Stimulated activated naive CD8-positive, alpha-beta T cell treated with anti-CD3 and anti-CD28 coated beads, Interleukin-15, amount 100 ng/mL, for 72 hours (primary cell): ENCODE results near the gene DHRS7C.
A peak's percentile ranks its signal among the peaks of the same experiment; 100 is the strongest.
"Not testable (repeated sequence)": the region's sequence is repeated elsewhere in the genome, so short reads cannot be mapped to it uniquely, and the experiment has no call there.

Experiments
- ATAC-seq: fragments of 150-1000 bp; cut with Tn5 transposase; 2 replicates; pipeline ENCODE4 v1.10.0; 2021; ENCODE audit warnings: mild to moderate bottlenecking, moderate library complexity
- DNase-seq, 2 donors: peaks; one replicate each; pipeline ENCODE4 v3.0.0; 2021 to 2022
- H3K27ac Mint-ChIP-seq, 2 donors: one replicate each; pipeline ENCODE4 v1.8.0; 2022; ENCODE audit warnings: mild to moderate bottlenecking in 2 of 2, mixed read lengths in 2 of 2, moderate library complexity in 2 of 2
- H3K27me3 Mint-ChIP-seq: one replicate; pipeline ENCODE4 v1.8.0; 2022; ENCODE audit warnings: mixed read lengths
- H3K4me1 Mint-ChIP-seq: one replicate; pipeline ENCODE4 v1.8.0; 2022; ENCODE audit warnings: mild to moderate bottlenecking, mixed read lengths
- H3K4me3 Mint-ChIP-seq, 2 donors: one replicate each; pipeline ENCODE4 v1.8.0; 2022; ENCODE audit warnings: mild to moderate bottlenecking in 2 of 2, mixed read lengths in 2 of 2, moderate library complexity in 1 of 2
- H3K9me3 Mint-ChIP-seq, 2 donors: one replicate each; pipeline ENCODE4 v1.8.0; 2022; ENCODE audit warnings: mixed read lengths in 2 of 2

The DHRS7C gene

DNA sequence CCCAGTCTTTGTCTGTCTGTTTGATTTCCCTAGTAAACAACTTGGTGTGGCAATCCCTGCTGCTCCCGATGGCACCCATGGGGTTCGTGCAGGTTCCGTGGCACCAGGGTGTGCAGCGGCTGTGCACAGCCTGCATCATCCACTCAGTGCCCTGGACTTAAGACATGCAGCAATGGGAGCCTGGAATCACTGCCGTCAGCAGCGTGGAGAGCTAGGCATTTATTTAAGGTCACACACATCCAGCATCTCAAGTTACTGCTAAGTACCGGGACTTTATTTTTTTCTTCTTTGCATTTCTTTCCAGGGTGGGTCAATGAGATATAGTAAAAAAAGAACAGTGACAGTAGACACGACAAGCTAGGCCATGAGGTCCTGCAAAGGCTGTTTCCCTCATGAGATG is 2.8 kb downstream of the DHRS7C start:
- no peak for ATAC-seq
- Mint-ChIP-seq H3K9me3 (no peaks in the 10 kb centered on the region), H3K27ac (no peak overlapping the region), H3K4me1 (no peaks in the 10 kb centered on the region), H3K27me3 (no peaks in the 10 kb centered on the region), H3K4me3 (no peak overlapping the region)
- DNase-seq = no peak

GRCh38 chr17:9784544-9784943 is 6.8 kb downstream of the DHRS7C start:
- Mint-ChIP-seq H3K4me3 (no peak overlapping the region), H3K9me3 (no peaks in the 10 kb centered on the region), H3K4me1 (no peaks in the 10 kb centered on the region), H3K27ac (no peak overlapping the region), H3K27me3 (peaks cover 15% of the 10 kb centered on the region)
- DNase-seq = no peak
- no peak for ATAC-seq

- H3K4me3 Mint-ChIP-seq, DNase-seq, H3K9me3 Mint-ChIP-seq, H3K4me1 Mint-ChIP-seq, ATAC-seq, H3K27ac Mint-ChIP-seq: not testable (repeated sequence)
- H3K27me3 Mint-ChIP-seq = peaks cover 15% of the 10 kb centered on the region
These were observed 7.9 kb downstream of the DHRS7C start for GRCh38 chr17:9783465-9783864.

DNA sequence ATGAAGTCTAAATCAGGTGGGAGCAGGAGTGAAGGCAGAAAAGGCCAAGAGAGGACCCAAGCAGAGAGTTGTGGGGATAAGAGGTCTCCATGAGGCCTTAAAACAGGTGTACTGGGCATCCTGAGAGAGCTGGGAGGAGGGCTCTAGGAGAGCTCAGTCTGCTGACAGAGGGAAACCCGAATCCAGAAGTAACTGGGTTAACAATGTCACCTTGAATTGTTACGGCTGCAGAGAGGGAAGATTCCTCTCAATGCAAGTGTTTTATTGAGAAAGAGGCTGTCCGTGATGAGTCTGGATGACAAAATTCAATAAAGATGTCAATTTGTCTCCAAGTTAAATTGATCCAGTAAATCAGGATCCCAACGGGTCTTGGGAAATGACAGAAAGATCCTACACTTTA is 8.3 kb downstream of the DHRS7C start:
- Mint-ChIP-seq H3K27me3 (peaks cover 15% of the 10 kb centered on the region), H3K4me3 (no peak overlapping the region), H3K9me3 (no peaks in the 10 kb centered on the region), H3K4me1 (no peaks in the 10 kb centered on the region), H3K27ac (no peak overlapping the region)
- ATAC-seq (no peak), DNase-seq (no peak)

DNA sequence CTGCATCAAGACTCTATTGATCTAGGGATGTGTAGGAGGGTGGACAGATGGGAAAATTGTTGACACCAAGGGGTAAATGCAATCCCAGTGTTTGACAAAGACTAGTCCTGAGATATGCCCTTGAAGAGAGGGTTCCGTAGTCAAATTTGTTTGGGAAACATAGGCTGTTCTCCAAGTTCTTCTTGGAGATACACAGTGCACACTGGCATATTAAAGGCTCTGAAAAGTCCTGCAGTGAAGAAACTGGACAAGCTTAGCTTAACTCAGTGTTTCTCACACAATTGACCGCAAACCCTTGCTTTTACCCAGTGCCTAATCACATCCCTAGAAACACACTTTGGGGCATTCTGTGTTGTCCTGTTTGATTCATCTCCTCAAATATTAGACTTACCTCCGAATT is 10.8 kb downstream of the DHRS7C start:
- no peak for ATAC-seq
- H3K4me1 Mint-ChIP-seq = no peaks in the 10 kb centered on the region
- no peak overlapping the region for H3K27ac Mint-ChIP-seq
- H3K4me3 Mint-ChIP-seq = no peak overlapping the region
- H3K9me3 Mint-ChIP-seq = no peaks in the 10 kb centered on the region
- DNase-seq = no peak
- H3K27me3 Mint-ChIP-seq = peaks cover 18% of the 10 kb centered on the region

DNA sequence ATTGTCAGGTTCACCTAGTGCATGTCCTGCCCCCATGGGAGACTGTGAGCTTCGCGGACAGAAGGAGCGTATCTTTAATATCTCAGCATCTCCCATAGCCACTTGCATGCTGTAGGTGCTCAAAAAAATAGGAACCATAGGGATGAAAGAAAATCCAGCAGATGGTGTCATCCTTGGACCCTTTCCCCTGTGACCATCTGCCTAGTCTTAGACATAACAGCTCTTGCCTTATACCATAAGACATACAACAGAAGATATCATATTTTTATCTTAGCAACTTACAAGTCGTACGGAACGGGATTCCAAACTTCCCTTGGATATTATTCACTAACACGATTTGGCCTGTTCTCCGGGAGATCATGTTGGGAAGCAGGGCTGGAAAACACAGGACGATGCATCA is 14.5 kb downstream of the DHRS7C start:
- ATAC-seq (no peak), DNase-seq (no peak)
- Mint-ChIP-seq H3K27me3 (peaks cover 9% of the 10 kb centered on the region), H3K4me3 (no peak overlapping the region), H3K4me1 (no peaks in the 10 kb centered on the region), H3K27ac (no peak overlapping the region), H3K9me3 (no peaks in the 10 kb centered on the region)

- Mint-ChIP-seq H3K4me3 (no peak overlapping the region), H3K9me3 (no peaks in the 10 kb centered on the region), H3K27ac (no peak overlapping the region), H3K4me1 (no peaks in the 10 kb centered on the region), H3K27me3 (peaks cover 8% of the 10 kb centered on the region)
- no peak for ATAC-seq
- DNase-seq = no peak
These were observed 18.7 kb downstream of the DHRS7C start for GRCh38 chr17:9772658-9773057.

DNA sequence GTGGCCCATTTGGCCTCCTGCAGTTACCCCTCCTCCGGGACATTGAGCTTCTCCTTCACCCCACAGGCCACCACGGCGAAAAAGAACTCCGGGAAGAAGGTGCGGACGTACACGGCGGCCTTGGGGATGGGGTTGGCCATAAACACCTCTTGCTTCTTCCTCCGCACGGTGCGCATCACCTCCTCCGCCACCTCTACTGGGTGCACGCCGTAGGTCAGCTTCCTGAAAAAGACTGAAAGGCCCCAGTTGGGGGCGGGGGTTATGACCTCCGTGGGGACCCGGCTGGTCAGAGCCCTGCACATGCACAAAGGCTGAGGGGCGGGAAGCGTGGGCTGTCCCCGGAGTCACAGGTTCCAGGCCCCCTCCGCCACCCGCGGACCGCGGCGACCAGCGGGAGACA is 19.9 kb downstream of the DHRS7C start:
- peaks cover 8% of the 10 kb centered on the region for H3K27me3 Mint-ChIP-seq
- DNase-seq = no peak
- no peak for ATAC-seq
- H3K4me3 Mint-ChIP-seq = no peak overlapping the region
- H3K4me1 Mint-ChIP-seq = no peaks in the 10 kb centered on the region
- no peaks in the 10 kb centered on the region for H3K9me3 Mint-ChIP-seq
- H3K27ac Mint-ChIP-seq = no peak overlapping the region

DNA sequence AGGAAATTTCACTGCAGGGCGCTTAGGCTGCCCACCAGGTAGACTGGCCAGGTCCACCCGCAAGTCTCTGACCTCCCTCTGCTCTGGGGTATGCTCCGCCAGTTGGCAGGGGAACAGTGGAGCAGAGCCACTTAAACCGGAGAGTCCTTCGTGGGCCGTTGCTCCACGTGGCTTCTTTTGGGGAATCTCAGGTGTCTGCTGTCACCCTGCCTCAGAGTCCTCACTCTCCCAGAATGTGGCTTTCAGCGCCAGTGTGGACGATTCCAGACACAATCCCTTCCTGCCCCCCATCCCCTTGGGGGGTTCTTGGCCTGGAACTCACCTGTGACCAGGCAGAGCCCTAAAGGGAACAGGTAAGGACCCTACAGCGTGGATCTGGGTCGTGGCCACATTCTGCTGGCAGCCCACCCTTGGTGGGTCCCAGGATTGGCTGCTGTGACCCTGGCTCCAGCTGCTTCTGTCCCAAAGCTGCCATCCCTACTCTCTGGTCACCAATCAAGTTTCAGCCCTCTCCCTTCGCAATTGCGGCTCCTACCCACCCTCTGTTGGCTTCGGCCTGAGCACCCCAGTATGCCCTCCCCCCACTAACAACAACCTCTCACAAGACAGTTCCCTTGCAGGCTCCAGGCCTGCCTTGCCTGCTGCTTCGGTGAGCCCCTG is 22.2 kb downstream of the DHRS7C start:
- Mint-ChIP-seq H3K27me3 (peaks cover 8% of the 10 kb centered on the region), H3K9me3 (no peaks in the 10 kb centered on the region), H3K4me3 (no peak overlapping the region), H3K4me1 (no peaks in the 10 kb centered on the region), H3K27ac (no peak overlapping the region)
- DNase-seq (no peak), ATAC-seq (no peak)

- peak; percentile 70 for ATAC-seq
- Mint-ChIP-seq H3K27me3 (peaks cover 14% of the 10 kb centered on the region), H3K27ac (no peak overlapping the region), H3K9me3 (no peaks in the 10 kb centered on the region), H3K4me1 (no peaks in the 10 kb centered on the region), H3K4me3 (no peak overlapping the region)
- DNase-seq = no peak
These were observed 22.9 kb downstream of the DHRS7C start for GRCh38 chr17:9768381-9768934.

DNA sequence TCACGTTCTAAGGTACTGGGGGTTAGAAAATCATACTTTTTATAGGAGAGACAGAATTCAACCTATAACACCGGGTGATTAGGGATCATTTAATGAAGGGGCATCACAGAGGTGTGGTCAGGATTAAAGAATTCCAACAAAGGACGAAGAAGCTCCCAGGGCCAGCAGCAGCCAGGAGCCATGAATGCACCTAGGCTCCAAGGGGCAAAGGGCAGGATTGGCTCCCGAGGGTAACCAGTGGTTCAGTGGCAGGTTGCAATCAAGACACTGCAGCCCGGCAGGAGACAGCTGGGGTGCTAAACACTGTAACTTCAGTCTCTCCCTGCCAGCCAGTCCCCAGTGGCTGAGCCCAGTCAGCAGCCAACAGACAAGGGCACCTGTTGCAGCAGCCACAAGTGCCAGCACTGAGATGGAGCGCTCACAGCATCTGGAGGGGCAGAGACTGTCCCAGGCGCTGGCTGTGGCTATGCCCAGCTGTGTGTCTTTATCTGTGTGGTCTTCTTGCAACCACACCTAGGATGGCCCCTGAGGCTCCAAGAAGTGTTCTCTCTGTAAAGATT is 23.9 kb downstream of the DHRS7C start:
- Mint-ChIP-seq H3K4me3 (no peak overlapping the region), H3K4me1 (no peaks in the 10 kb centered on the region), H3K27ac (peak overlapping the region in 1 of 2 donors; percentile 45), H3K9me3 (no peaks in the 10 kb centered on the region), H3K27me3 (peaks cover 14% of the 10 kb centered on the region)
- no peak for ATAC-seq
- no peak for DNase-seq

DNA sequence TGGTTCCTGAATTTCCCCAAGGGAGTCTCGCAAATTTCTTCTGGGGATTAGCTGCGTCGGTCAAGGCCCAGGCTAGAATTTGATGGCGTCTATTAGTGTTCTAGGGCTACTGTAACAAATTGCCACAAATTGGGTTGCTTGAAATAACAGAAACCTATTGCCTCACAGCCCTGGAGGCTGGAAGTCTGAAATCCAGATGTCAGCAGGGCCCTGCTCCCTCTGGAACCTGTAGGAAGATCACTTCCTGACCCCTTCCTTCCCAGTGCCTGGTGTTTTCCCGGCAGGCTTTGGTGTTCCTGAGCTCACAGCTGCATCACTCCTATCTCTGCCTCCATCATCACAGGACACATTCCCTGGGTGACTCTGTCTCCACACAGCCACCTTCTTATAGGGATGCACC is 24.4 kb downstream of the DHRS7C start:
- no peak for ATAC-seq
- Mint-ChIP-seq H3K27ac (peak overlapping the region in 1 of 2 donors; percentile 45), H3K27me3 (peaks cover 16% of the 10 kb centered on the region), H3K9me3 (no peaks in the 10 kb centered on the region), H3K4me1 (no peaks in the 10 kb centered on the region), H3K4me3 (no peak overlapping the region)
- DNase-seq = no peak

DNA sequence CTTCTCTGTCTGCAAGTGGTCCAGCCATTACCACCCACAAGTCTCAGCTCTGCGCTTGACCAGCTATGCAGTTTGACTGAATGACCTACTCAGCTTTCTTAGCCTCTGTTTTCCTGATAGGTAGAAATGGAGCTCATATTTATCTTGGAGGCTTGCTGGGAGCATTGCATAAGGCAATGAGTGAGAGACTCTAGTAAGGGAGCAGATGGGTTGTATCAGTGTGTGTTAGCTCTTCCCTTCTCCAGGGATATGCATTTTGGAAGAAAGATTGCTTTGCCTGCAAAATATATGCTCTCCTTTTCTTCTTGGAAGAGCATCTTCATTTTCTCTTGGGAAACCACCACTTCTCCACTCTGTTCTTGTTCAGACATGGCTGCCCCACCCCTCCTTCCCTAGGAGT is 26.1 kb downstream of the DHRS7C start:
- DNase-seq (no peak), ATAC-seq (no peak)
- Mint-ChIP-seq H3K4me1 (no peaks in the 10 kb centered on the region), H3K27ac (no peak overlapping the region), H3K27me3 (peaks cover 19% of the 10 kb centered on the region), H3K4me3 (no peak overlapping the region), H3K9me3 (no peaks in the 10 kb centered on the region)

- peak overlapping the region in 1 of 2 donors; percentile 42 for H3K27ac Mint-ChIP-seq
- no peak overlapping the region for H3K4me3 Mint-ChIP-seq
- DNase-seq (no peak), ATAC-seq (no peak)
- peaks cover 19% of the 10 kb centered on the region for H3K27me3 Mint-ChIP-seq
- H3K9me3 Mint-ChIP-seq = no peaks in the 10 kb centered on the region
- H3K4me1 Mint-ChIP-seq = no peaks in the 10 kb centered on the region
These were observed 27.7 kb downstream of the DHRS7C start for GRCh38 chr17:9763643-9764042.

DNA sequence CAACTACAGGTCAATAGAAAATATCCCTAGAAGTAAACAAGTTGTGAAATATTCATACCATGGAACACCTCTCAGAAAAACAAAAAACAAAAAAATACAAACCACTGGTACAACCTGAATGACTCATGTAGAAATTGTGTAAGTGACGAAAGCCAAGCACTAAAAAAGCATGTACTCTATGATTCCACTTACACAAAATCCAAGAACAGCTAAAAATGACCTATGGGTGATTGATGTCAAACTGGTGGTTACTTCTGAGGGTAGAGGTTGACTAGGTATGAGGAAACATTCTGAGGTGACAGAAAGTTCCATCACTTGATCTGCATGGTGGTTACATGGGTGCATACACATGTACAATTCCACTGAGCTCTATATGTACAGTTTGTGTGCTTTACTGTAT is 31.1 kb downstream of the DHRS7C start:
- H3K27ac Mint-ChIP-seq = no peak overlapping the region
- no peaks in the 10 kb centered on the region for H3K4me1 Mint-ChIP-seq
- ATAC-seq (no peak), DNase-seq (no peak)
- no peaks in the 10 kb centered on the region for H3K9me3 Mint-ChIP-seq
- H3K27me3 Mint-ChIP-seq = peaks cover 15% of the 10 kb centered on the region
- no peak overlapping the region for H3K4me3 Mint-ChIP-seq

GRCh38 chr17:9755083-9755482 is 36.3 kb downstream of the DHRS7C start:
- Mint-ChIP-seq H3K27ac (no peak overlapping the region), H3K9me3 (no peaks in the 10 kb centered on the region), H3K4me3 (no peak overlapping the region), H3K4me1 (no peaks in the 10 kb centered on the region), H3K27me3 (peaks cover 24% of the 10 kb centered on the region)
- no peak for ATAC-seq
- DNase-seq = no peak

GRCh38 chr17:9750524-9750923 is 40.9 kb downstream of the DHRS7C start:
- Mint-ChIP-seq H3K27ac (no peak overlapping the region), H3K4me3 (no peak overlapping the region), H3K9me3 (no peaks in the 10 kb centered on the region), H3K4me1 (no peaks in the 10 kb centered on the region), H3K27me3 (peaks cover 30% of the 10 kb centered on the region)
- DNase-seq = no peak
- ATAC-seq = no peak
